Mammary epithelial cell (primary cell): ENCODE results near the gene ZNF202.
"Not testable (repeated sequence)": the region's sequence is repeated elsewhere in the genome, so short reads cannot be mapped to it uniquely, and the experiment has no call there.

Experiments used
- CTCF ChIP-seq, 2 donors: IDR thresholded peaks in 1 of 2; conservative IDR thresholded peaks in 1 of 2; 2 replicates each; pipeline ENCODE4 v1.5.1; 2011 to 2012; ENCODE audit warnings: inconsistent platforms in 2 of 2, low read length in 2 of 2, mild to moderate bottlenecking in 2 of 2, control low read depth in 1 of 2, low read depth in 1 of 2; ENCODE audit not compliant: insufficient read depth in 1 of 2; ENCODE audit errors: extremely low read depth in 1 of 2
- EZH2 ChIP-seq: IDR thresholded peaks from 2 replicates; pipeline ENCODE4 v1.6.1; 2012; ENCODE audit warnings: low read length, inconsistent platforms, borderline replicate concordance

- TF ChIP-seq CTCF (conservative IDR thresholded peaks at IDR 0.05 in 1 of 2, IDR thresholded peaks at IDR 0.05 in 1 of 2; ENCODE audit: extremely low read depth in 1 of 2, insufficient read depth in 1 of 2, low read depth in 1 of 2, low read length in 2 of 2); EZH2: not testable (repeated sequence)
These were observed 28.8 kb downstream of the ZNF202 start for GRCh38 chr11:123712627-123713026.
